ENCODE measurements around the gene FSD2. TPM values are rescaled to one million over a fixed set of nuclear protein-coding genes. Genes with fewer than 3 reads are reported as not detected.

The FSD2 gene
- total RNA-seq (under 1 TPM in 1 of 7 donors, not detected in 6; 0.05 TPM), polyA plus RNA-seq (under 1 TPM in 1 of 2 donors, not detected in 1; 0.01 TPM)
- long read RNA-seq, donor 1, partial matches to known transcripts, result 0 of 2 reads
- long read RNA-seq, donor 1, other reads (novel, unspliced or antisense), result 2 of 2 reads
- long read RNA-seq, donor 2, partial matches to known transcripts, result 0 of 11 reads
- long read RNA-seq, donor 2, other reads (novel, unspliced or antisense), result 11 of 11 reads
- long read RNA-seq, donor 3, partial matches to known transcripts, result 0 of 6 reads
- long read RNA-seq, donor 3, other reads (novel, unspliced or antisense), result 6 of 6 reads

- Histone ChIP-seq H3K4me3 (no peak within 1 kb of the TSS), H3K9me3 (no peaks in the 10 kb centered on the region), H3K27ac (no peak within 1 kb of the TSS), H3K4me1 (ENCODE audit: insufficient read depth) (no peaks in the 10 kb centered on the region), H3K36me3 (no peaks in the 10 kb centered on the region), H3K27me3 (no peaks in the 10 kb centered on the region)
- no peak for TF ChIP-seq POLR2A (IDR thresholded peaks at IDR 0.05)
- no peak for TF ChIP-seq CTCF (IDR thresholded peaks at IDR 0.05)
- TF ChIP-seq EP300 (IDR thresholded peaks at IDR 0.05), result no peak
- DNase-seq, result no peak
- intact Hi-C loops (cut with DNase I), result loop anchor here in 1 of 4 donors (10.0 kb wide), 1 partner anchor 271 kb away; no protein-coding TSS in a partner anchor
- WGBS, 3 donors, result 70 to 73% (median 71%) methylated on average over 2 of the region's 2 CpGs
Measured at GRCh38 chr15:82805994-82806406, at the start of gene FSD2. TSS of gene FSD2 (minus strand) at chr15:82806069. CDS start at chr15:82787390, 18,679 bp downstream.

- no peaks in the 10 kb centered on the region for H3K36me3 ChIP-seq
- intact Hi-C loops (cut with DNase I), result loop anchor here in 1 of 4 donors (10.0 kb wide), 1 partner anchor 140 kb away; no protein-coding TSS in a partner anchor
- H3K4me3 ChIP-seq, result no peak overlapping the region
- H3K4me1 ChIP-seq (ENCODE audit: insufficient read depth), result no peaks in the 10 kb centered on the region
- H3K27me3 ChIP-seq, result no peaks in the 10 kb centered on the region
- WGBS, 3 donors, result 90 to 93% (median 93%) methylated on average over 19 to 21 of the region's 21 CpGs
- DNase-seq, result no peak
- H3K27ac ChIP-seq, result no peak overlapping the region
- TF ChIP-seq CTCF (IDR thresholded peaks at IDR 0.05) (no peak), EP300 (IDR thresholded peaks at IDR 0.05) (no peak), POLR2A (IDR thresholded peaks at IDR 0.05) (no peak)
- no peaks in the 10 kb centered on the region for H3K9me3 ChIP-seq
Measured at GRCh38 chr15:82854554-82854953, 48.7 kb upstream of the FSD2 start.

- H3K36me3 ChIP-seq, result no peaks in the 10 kb centered on the region
- no peaks in the 10 kb centered on the region for H3K27me3 ChIP-seq
- no peak overlapping the region for H3K4me3 ChIP-seq
- WGBS, 3 donors, result 65 to 68% (median 66%) methylated on average over 16 of the region's 16 CpGs
- no peak overlapping the region for H3K27ac ChIP-seq
- intact Hi-C loops (cut with DNase I), result loop anchor here in 1 of 4 donors (10.0 kb wide), 1 partner anchor 142 kb away; no protein-coding TSS in a partner anchor
- no peaks in the 10 kb centered on the region for H3K4me1 ChIP-seq (ENCODE audit: insufficient read depth)
- no peak for DNase-seq
- no peaks in the 10 kb centered on the region for H3K9me3 ChIP-seq
- no peak for TF ChIP-seq POLR2A (IDR thresholded peaks at IDR 0.05)
- TF ChIP-seq EP300 (IDR thresholded peaks at IDR 0.05), result no peak
- TF ChIP-seq CTCF (IDR thresholded peaks at IDR 0.05), result no peak
Measured at GRCh38 chr15:82852941-82853561, 47.2 kb upstream of the FSD2 start.

- H3K27me3 ChIP-seq, result no peaks in the 10 kb centered on the region
- TF ChIP-seq EP300 (IDR thresholded peaks at IDR 0.05) (no peak), POLR2A (IDR thresholded peaks at IDR 0.05) (no peak), CTCF (IDR thresholded peaks at IDR 0.05) (no peak)
- DNase-seq, result no peak
- intact Hi-C loops (cut with DNase I), result loop anchor here in 1 of 4 donors (10.0 kb wide), 1 partner anchor 143 kb away; no protein-coding TSS in a partner anchor
- H3K36me3 ChIP-seq, result no peaks in the 10 kb centered on the region
- H3K9me3 ChIP-seq, result no peaks in the 10 kb centered on the region
- H3K27ac ChIP-seq, result no peak overlapping the region
- H3K4me1 ChIP-seq (ENCODE audit: insufficient read depth), result no peaks in the 10 kb centered on the region
- no peak overlapping the region for H3K4me3 ChIP-seq
- WGBS, 3 donors, result 84 to 91% (median 87%) methylated on average over 9 of the region's 9 CpGs
Measured at GRCh38 chr15:82851981-82852511, 46.2 kb upstream of the FSD2 start.

Measured in ovary (tissue), 10 donors.